NCI-H2107 (cell line): ENCODE measurements around the gene L1CAM.

ENCODE experiments used
- DNase-seq: peaks from one replicate; lab custom pipeline; 2025; lab: John Stamatoyannopoulos, UW

Gene L1CAM

DNA sequence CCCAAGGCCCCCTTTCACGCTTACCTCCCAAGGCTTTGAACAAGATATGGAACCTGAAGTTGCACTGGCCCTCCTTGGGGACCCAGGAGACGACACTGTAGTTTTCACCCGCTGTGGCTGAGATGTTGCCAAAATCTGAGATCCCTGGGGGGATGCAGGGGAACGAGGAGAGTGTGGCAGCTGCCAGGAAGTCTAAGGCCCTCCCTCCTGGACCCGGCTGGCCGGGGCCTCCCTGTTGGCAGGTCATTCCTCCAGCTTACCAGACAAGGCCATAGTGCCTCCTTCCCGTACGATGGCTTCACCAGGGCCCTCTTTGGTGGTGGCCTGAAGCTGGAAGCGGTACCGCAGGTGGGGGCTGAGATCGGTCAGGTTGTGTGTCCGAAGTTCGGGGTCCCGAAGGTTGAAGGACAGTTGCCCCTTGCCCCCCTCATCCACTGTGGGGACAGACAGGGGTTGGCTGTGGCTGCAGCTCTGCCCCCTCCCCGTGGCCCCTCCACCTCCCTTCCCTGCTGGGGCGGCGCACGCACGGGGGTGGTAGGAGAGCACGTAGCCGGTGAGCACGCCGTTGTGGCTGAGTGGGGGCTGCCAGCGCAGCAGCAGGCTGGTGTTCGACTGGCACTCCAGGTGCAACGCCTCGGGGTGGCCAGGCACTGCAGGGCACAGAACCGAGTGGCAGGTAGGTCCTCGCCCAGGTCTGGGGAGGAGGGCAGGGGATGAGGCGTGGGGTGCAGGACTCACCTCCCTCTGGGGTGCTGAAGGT, 21.2 kb downstream of the L1CAM start:
- no peak for DNase-seq

DNA sequence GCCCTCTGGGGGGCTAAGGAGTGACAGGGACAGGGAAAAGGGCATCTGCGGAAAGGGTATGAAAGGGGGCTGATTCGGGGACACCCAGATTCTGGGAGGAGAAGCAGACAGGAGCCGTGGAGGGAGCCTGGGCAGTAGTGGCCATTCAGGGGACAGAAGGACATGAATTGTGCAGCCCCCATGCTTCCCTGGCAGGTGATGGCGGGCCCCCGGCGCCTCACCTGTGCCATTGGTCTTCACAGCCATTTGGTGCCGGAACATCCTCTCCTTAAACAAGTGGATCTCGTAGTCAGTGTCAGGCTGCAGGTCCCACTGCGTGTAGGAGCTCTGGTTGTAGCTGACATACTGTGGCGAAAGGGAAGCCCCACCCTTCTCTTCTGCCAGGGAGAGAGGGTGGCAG, 21.9 kb downstream of the L1CAM start:
- DNase-seq: no peak

DNA sequence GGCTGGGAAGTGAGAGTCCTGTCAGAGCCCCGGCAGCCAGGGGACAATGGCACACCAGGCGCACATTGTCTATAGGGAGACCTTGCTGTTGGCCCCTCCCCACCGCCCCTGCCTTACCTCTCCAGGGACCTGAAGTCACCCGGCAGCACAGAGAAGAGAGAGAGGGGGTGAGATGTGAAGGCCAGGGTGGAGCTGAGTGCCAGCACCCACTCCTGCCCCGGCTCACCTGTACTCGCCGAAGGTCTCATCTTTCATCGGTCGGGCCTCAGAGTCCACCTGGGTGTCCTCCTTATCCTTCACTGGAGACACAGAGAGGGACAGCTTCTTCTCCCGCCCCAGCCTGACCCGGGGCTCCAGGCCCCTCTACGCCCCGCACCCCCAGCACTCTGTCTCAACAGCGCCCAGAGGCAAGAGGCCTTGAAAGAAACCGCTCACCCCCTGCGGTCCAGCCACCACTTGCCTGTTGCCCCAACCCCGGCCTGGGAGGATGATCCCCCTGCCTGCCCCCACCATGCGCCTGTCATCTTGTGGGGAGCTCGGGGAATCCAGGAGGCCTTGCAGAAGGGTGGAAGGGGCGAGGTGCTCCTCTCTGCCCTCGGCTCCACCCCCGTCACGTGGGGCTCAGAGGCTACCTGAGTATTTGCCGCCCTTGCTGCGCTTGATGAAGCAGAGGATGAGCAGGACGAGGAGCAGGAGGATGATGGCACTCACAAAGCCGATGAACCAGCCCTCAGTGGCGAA, 22.6 kb downstream of the L1CAM start:
- no peak for DNase-seq

DNA sequence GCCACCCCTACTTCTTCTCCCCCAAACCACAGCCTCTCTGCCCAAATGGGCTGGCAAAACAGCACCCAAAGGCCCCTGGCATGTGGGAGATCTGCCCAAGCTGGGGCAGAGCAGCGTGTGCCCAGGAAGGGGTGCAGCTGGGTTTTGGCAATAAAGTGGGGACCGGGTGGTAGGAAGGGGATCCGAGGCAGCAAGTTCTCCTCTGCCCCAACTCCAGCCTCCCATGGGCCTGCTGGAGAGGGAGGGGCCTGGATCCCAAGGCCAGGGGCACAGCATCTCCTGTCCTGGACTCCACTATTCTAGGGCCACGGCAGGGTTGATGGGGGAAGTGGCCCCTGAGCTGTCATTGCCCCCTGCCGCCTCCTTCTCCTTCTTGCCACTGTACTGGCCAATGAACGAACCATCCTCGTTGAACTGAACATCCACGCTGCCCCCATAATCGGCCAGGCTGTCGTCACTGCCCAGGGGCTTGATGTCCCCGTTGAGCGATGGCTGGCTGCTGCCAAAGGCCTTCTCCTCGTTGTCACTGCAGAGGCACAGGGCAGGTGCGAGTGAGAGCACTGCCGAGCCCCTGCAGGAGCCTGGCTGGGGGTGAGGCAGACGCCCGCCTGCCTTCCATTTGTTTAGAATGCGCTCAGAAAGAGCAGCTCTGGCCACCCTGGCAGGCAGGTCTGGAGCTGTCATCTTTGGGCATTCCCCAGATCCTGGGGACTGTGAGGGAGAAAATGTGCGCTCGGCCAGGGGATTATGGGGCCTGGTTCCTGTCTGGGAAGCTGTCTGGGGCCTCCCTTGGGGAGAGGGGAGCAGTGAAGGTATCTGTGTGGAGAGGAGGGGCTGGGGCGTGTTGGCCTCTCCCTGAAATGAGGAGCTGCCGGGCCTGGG, 23.4 kb downstream of the L1CAM start:
- no peak for DNase-seq

DNA sequence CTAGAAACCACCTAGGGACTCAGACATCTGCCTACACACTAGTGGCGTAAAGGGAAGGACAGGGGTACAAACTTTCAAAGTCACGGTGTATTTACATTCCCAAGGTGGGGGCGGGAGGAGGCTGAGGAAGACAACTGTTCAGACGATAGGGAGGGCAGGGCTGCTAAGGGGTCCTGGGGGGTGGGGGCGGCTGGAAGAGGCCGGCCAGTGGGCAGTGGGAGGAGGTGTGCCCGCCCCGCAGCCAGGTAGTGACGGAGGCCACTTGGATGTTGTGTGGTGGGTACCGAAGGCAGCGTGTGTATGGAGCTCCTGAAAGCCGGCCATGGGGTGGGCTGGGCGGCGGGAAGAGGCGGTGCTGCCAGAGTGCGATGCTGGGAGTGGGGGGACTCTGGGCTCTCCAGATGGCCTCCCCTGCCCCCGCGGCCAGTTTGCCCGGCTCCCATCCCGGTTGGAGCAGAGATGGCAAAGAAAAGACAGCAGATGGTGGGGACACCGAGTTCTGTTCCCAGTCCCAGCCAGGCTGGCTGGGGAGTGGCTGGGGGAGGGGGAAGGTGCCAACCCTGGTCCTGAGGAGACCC, 24.2 kb downstream of the L1CAM start:
- DNase-seq: no peak

DNA sequence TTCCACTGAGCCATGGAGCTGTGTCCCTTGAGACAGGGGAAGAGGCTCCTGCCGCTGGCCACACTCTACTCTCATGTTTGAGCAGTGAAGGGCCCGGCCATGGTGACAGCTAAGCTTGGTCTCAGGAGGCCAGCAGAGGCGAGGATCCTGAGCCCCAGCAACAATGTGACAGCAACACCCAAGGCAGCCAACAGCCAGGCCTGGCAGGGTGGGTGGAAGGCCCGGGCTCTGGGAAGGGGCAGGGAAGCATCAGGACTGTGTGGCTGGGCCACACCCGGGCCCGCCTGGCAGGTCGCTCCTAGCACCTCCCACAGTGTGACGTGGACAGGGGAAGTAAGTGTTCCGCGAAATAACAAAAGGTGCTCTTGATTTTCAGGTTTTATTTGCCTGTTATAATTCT, 24.8 kb downstream of the L1CAM start:
- DNase-seq: no peak

DNA sequence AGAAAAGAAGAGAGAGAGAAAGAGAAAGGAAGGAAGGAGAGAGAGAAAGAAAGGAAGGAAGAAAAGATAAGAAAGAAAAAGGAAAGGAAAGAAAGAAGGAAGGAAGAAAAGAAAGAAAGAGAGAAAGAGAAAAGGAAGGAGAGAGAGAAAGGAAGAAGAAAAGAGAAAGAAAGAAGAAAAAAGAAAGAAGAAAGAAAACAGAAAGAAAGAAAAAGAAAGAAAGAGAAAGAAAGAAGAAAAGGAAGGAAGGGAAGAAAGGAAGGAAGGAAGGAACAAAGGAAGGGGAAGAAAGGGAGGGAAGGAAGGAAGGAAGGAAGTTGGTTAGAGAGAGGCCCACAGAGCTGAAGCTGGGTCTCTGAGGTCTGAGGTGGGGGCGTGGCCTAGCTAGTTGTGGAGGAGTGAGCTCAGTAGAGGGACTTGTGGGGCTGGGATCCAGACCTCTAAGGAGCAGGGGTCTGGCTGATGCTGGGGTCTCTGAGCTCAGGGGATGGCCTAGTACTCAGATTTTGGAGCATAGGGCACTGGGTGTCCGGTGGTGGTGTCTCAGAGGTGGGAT, 28.5 kb downstream of the L1CAM start:
- no peak for DNase-seq

DNA sequence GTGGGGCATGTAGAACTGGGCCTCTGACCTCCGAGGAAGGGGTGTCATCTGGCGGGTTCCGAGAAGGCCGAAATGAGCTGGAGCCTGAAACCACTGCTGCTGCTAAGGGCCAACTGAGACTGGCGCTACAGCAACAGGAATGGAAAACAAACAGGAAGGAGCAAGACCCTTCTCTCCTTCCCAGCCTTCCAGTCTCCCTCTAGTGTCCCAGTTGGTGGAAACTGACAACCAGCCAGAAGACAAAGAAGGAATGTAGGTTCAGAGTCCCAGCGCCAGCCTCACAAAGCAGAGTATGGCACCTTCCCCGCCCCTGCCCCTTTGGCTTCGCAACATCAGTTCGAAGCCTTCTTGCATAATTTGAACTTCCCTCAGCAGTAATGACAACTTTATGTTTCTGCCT, 31.3 kb downstream of the L1CAM start:
- DNase-seq: no peak

DNA sequence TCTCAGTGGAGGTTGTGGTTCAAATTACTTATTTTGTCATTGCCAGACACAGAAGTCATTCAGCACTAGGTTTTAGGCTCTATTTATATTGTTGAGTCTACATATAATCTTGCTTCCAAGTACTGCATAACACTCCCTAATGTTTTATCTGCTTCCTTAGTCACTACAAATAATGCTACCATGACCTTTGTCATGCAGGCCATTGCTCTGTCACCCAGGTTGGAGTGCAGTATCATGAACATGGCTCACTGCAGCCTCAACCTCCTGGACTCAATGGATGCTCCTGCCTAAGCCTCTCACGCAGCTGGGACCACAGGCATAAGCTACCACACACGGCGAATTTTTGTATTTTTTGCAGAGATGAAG, 32.1 kb downstream of the L1CAM start:
- DNase-seq: no peak

DNA sequence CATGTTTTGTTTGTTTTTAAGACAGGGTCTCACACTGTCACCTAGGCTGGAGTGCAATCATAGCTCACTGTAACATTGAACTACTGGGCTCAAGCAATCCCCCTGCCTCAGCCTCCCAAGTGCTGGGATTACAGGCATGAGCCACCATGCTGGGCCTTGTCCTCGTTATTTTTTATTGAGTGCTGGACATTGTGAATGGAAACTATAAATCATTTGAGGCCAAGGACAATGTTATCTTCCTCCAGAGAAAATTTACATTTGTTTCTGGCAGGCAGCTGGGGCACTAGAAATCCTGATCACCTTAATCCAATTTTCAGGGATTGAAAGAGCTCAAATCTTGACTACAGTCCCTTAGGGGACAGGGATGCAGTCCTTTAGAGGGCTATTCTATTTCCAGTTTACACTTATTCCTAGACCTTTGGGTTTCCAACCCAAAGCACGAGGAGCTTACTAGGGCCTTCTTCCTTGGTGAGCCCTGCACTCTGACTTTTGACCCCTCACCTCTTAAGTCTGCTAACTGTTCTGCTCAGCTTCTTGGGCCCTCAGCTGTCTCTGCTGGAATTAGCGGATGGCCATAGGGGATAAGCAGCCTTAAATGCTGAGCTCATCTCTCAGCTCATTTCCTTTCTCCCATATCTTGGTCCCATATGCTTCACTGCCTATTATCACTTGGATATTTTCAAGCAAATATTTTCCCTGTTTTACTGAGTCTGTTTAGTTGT, 32.6 kb downstream of the L1CAM start:
- DNase-seq: no peak

DNA sequence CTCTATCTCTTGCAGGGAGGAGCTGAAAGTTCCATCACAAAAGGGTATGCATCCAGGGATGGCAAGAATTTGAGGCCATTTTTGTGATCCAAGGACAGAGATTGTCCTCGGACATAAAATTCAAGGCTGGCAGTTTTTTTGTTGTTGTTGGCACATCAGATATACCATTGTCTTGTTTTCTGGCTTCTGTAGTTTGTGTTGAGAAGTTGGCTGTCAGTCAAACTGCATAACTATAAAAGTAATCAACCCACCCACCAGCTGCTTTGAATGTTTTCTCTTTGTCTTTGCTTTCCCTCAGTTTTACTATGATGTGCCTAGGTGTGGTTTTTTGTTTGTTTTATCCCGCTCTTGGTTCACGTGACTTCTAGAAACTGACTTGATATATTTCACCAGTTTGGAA, 34.0 kb downstream of the L1CAM start:
- DNase-seq: no peak

DNA sequence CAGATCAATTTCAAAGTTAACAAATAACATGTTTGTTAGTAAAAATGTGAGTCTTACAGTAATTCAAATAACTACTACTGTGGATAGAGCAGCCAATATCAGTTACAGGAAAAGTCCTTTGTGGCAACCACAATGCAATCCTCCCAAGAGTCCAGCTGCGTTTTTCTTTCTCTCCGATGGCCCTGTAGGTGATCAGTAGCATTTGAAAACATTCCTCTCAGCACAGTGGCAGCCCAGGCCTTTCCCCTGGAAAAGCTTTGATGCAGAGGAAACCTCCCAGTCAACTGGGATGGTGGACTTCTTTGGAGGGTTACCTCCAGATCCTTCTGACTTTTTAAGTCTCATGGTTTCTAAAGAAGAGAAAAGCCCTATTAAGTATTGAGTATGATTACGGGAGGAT, 37.6 kb downstream of the L1CAM start:
- no peak for DNase-seq

DNA sequence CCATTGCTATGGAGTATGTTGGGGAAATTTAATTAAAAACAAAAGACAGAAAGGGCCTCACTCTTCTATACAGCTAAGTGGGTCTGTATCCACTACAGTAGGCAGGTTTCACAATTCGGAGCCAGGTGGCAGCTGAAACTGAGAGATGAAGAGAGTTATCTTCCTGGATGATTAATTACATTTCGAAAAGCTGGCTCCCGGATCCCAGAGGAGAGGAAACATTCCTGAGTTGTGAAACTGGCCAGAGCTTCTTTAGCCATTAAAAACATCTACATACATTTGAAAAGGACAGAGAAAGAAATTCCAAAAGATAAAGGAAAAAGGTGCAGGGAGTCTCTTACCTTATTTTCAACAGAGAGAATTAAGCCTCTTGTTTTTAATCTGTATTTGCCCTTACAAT, 40.1 kb downstream of the L1CAM start:
- no peak for DNase-seq

DNA sequence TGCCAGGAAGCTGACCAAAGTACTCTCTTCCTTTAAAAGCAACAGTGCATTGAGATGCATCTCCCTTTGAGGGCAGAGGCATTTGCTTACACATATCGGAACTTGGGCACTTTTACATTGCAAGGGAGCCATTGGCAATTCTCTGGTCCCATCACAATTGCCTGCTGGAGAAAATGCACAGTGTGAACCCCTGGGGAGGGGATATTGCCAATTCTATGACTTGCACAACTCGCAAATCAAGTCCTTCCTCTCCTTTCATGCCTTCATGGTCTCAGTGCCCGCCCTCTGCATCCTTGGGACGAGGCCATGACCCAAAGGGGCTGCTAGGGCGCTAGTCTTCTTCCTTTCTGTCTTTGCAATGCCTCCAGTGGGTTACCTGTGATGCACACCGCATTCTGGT, 40.8 kb downstream of the L1CAM start:
- no peak for DNase-seq

DNA sequence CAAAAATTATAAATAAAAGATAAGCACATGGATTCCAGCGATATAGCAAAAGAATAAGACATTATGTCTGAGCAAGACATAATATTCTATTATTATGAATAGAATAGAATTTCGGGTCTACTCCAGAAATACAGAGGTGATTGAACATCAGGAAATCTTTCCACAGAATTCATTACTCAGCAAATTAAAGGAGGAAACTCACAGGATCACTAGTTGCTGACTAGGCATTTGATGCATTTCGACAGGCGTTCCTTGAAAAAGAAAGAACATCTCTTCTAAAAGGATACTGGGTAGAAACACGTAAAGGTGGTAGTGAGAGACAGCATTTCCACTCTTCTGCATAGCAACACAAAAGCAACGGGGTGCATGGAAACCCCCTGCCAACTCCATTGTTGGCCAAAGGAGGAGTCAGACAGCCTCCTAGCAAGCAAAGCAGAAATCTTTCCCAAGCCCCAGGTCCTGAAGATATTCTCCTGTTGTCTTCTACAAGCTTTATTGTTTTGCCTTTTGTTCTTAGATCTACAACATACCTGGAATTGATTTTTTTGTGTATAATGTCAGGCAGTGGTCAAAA, 41.4 kb downstream of the L1CAM start:
- no peak for DNase-seq

DNA sequence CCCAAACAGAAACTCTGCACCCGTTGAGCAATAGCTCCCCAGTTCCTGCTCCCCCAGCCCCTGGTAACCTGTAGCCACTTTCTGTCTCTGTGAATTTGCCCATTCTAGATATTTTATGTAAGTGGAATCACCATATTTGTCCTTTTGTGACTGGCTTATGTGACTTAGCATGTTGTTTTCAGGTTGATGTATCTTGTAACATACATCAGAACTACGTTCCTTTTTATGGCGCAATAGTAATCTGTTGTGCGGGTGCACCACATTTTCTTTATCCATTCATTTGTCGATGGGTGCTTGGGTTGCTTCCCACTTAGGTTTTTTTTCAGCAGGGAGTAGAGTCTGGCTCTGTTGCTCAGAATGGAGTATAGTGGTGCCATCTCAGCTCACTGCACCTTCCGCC, 49.1 kb downstream of the L1CAM start:
- no peak for DNase-seq

DNA sequence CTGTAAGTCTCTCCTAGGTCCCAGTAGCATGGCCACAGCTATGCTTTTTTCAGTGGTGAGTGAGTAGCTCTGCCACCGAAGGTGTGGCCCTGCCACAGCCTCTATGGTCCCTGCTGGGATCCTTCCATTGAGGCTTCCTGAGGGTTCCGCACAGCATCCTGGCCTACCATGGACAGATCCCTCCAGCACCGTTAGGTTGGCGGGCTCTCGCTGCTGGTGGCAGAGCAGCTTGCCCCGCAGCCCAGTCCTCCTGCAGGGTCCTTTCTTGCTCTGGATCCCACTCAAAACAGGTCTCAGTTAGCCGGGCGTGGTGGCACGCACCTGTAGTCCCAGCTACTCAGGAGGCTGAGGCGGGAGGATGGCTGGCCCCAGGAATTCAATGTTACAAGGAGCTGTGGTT, 53.2 kb downstream of the L1CAM start:
- DNase-seq: no peak

DNA sequence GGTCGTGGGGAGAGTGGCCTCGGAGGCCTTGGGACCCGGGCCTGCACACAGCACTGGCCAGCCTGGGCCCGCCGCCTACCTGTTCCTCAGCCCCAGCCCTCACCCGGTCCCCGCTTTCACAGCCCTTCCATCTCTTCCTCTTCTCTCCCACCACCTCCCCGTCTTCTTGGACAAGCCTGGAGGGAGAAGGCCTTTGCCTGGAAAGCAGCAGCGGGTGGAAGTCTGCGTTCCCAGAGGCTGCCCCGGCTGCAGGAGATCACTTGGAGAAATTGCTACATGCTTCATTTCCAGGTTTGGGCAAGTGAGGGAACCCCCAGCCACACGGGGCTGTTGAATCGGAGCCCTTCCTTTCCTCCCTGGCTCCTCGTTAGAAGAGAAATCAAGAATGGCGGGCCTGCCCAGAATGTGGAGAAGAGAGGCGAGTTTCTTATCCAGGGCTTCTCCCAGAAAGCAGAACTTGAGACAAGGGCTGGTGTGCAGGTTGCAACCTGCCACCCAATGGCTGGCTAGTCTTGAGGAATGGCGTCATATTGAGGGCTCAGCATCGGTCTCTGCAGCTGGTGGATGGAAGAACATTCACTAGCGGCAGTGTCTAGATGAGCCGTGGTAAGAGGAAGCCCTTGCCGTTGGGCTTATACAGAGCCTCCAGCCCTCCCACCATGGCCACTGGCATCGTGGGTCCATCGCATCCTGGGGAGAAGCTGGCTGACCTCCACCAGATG, 54.4 kb downstream of the L1CAM start:
- no peak for DNase-seq

DNA sequence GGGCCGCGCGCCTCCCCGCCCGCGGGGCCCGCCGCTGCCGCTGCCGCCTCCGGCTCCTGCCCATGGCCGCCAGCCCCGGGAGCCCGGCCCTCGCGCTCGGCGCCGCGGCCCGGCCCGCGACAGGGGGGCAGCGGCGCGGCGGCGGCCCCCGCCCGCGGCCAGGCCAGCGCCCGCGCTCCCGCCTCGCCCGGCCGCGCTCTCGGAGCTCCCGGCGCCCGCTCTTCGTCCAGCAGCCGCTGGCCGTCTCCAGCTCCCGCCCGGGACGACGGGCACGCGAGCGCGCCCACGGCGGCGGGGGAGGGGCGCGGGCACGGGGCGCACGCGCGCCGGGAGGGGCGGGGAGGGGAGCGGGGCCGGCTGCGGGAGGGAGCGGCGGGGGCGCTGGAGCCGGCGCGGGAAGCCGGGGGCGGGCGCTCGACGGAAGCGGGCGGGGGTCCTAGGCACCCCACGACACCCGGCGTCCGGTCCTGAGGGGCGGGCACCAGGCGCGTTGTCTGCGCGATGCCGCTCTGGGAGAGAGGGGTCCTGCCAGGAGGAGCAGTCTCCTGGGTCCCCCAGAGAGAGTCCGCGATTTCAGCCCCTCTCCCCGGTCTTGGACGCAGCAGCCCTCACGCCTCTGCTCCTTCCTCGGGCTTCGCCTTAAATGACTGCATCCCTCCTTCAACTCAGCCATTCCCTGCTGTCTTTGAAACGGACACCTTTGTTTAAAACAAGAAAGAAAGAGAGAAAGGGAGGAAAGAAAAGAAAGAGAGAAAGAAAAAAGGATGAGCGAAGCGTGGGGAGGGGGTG, 55.1 kb downstream of the L1CAM start:
- DNase-seq: no peak
